ENCODE results near the gene TMEM117. TPM values are rescaled to one million over a fixed set of nuclear protein-coding genes. Genes with fewer than 3 reads are reported as not detected.

Gene TMEM117
- total RNA-seq, 1 donor from 2014 or later = not detected

- Mint-ChIP-seq H3K4me3 (ENCODE audit: unreplicated experiment) (no peak overlapping the region), H3K27me3 (ENCODE audit: unreplicated experiment) (no peaks in the 10 kb centered on the region), H3K4me1 (ENCODE audit: low read depth, unreplicated experiment) (no peaks in the 10 kb centered on the region), H3K27ac (ENCODE audit: unreplicated experiment) (no peak overlapping the region), H3K9me3 (ENCODE audit: unreplicated experiment) (no peaks in the 10 kb centered on the region), H3K36me3 (ENCODE audit: unreplicated experiment) (no peaks in the 10 kb centered on the region)
- DNase-seq = no peak
- TF ChIP-seq CTCF (IDR thresholded peaks at IDR 0.05; ENCODE audit: partially characterized antibody, unreplicated experiment) = no peak
Observed at GRCh38 chr12:44059476-44059875, 223.6 kb downstream of the TMEM117 start.

GRCh38 chr12:44063671-44064070 is 227.8 kb downstream of the TMEM117 start:
- Mint-ChIP-seq H3K9me3 (ENCODE audit: unreplicated experiment) (no peaks in the 10 kb centered on the region), H3K27ac (ENCODE audit: unreplicated experiment) (no peak overlapping the region), H3K36me3 (ENCODE audit: unreplicated experiment) (no peaks in the 10 kb centered on the region), H3K27me3 (ENCODE audit: unreplicated experiment) (no peaks in the 10 kb centered on the region), H3K4me1 (ENCODE audit: low read depth, unreplicated experiment) (no peaks in the 10 kb centered on the region), H3K4me3 (ENCODE audit: unreplicated experiment) (no peak overlapping the region)
- no peak for TF ChIP-seq CTCF (IDR thresholded peaks at IDR 0.05; ENCODE audit: partially characterized antibody, unreplicated experiment)
- DNase-seq = no peak

- DNase-seq = no peak
Observed at GRCh38 chr12:44076871-44077270, 241.0 kb downstream of the TMEM117 start.

GRCh38 chr12:44077294-44077693 is 241.4 kb downstream of the TMEM117 start:
- Mint-ChIP-seq H3K9me3 (ENCODE audit: unreplicated experiment) (peaks cover 3% of the 10 kb centered on the region), H3K27me3 (ENCODE audit: unreplicated experiment) (no peaks in the 10 kb centered on the region), H3K27ac (ENCODE audit: unreplicated experiment) (no peak overlapping the region), H3K36me3 (ENCODE audit: unreplicated experiment) (no peaks in the 10 kb centered on the region), H3K4me3 (ENCODE audit: unreplicated experiment) (no peak overlapping the region), H3K4me1 (ENCODE audit: low read depth, unreplicated experiment) (no peaks in the 10 kb centered on the region)
- no peak for DNase-seq
- no peak for TF ChIP-seq CTCF (IDR thresholded peaks at IDR 0.05; ENCODE audit: partially characterized antibody, unreplicated experiment)

More at GRCh38 chr12:44076871-44077270, 241.0 kb downstream of the TMEM117 start:
- Mint-ChIP-seq H3K4me1 (ENCODE audit: low read depth, unreplicated experiment) (no peaks in the 10 kb centered on the region), H3K9me3 (ENCODE audit: unreplicated experiment) (peaks cover 3% of the 10 kb centered on the region), H3K27ac (ENCODE audit: unreplicated experiment) (no peak overlapping the region), H3K27me3 (ENCODE audit: unreplicated experiment) (no peaks in the 10 kb centered on the region), H3K36me3 (ENCODE audit: unreplicated experiment) (no peaks in the 10 kb centered on the region), H3K4me3 (ENCODE audit: unreplicated experiment) (no peak overlapping the region)
- no peak for TF ChIP-seq CTCF (IDR thresholded peaks at IDR 0.05; ENCODE audit: partially characterized antibody, unreplicated experiment)

GRCh38 chr12:44078273-44078672 is 242.4 kb downstream of the TMEM117 start:
- no peaks in the 10 kb centered on the region for H3K4me1 Mint-ChIP-seq (ENCODE audit: low read depth, unreplicated experiment)
- no peak for TF ChIP-seq CTCF (IDR thresholded peaks at IDR 0.05; ENCODE audit: partially characterized antibody, unreplicated experiment)
- H3K36me3 Mint-ChIP-seq (ENCODE audit: unreplicated experiment) = no peaks in the 10 kb centered on the region
- DNase-seq = no peak
- no peak overlapping the region for H3K27ac Mint-ChIP-seq (ENCODE audit: unreplicated experiment)
- peaks cover 2% of the 10 kb centered on the region for H3K9me3 Mint-ChIP-seq (ENCODE audit: unreplicated experiment)
- no peaks in the 10 kb centered on the region for H3K27me3 Mint-ChIP-seq (ENCODE audit: unreplicated experiment)
- H3K4me3 Mint-ChIP-seq (ENCODE audit: unreplicated experiment) = no peak overlapping the region

Measured in glutamatergic neuron (in vitro differentiated cells).